Osteocyte (in vitro differentiated cells): ENCODE data around the gene GHR. TPM values are rescaled to one million over a fixed set of nuclear protein-coding genes. Genes with fewer than 3 reads are reported as not detected.

ENCODE experiments used
- DNase-seq: peaks from one replicate; pipeline ENCODE4 v3.0.0; 2021; ENCODE audit warnings: mixed read lengths; ENCODE audit not compliant: unreplicated experiment; ENCODE audit errors: extremely low spot score
- H3K27ac Mint-ChIP-seq: one replicate; pipeline ENCODE4 v1.8.0; 2021; ENCODE audit warnings: mild to moderate bottlenecking, mixed read lengths; ENCODE audit not compliant: unreplicated experiment
- H3K27me3 Mint-ChIP-seq: one replicate; pipeline ENCODE4 v1.8.0; 2021; ENCODE audit warnings: mixed read lengths; ENCODE audit not compliant: unreplicated experiment
- H3K36me3 Mint-ChIP-seq: one replicate; pipeline ENCODE4 v1.8.0; 2021; ENCODE audit warnings: mixed read lengths; ENCODE audit not compliant: unreplicated experiment
- H3K4me1 Mint-ChIP-seq: one replicate; pipeline ENCODE4 v1.8.0; 2021; ENCODE audit warnings: mixed read lengths; ENCODE audit not compliant: unreplicated experiment
- H3K4me3 Mint-ChIP-seq: one replicate; pipeline ENCODE4 v1.8.0; 2021; ENCODE audit warnings: mild to moderate bottlenecking, moderate library complexity, mixed read lengths; ENCODE audit not compliant: unreplicated experiment
- H3K9me3 Mint-ChIP-seq: one replicate; pipeline ENCODE4 v1.8.0; 2021; ENCODE audit warnings: mixed read lengths; ENCODE audit not compliant: unreplicated experiment
- CTCF ChIP-seq: fragments of 200-600 bp; sonication (generic); IDR thresholded peaks from 2 replicates; pipeline ENCODE4 v1.5.0; 2021; ENCODE audit warnings: antibody characterized with exemption, mild to moderate bottlenecking, moderate library complexity
- total RNA-seq: library from RNA; stranded (reverse); gene quantifications from 2 replicates; pipeline ENCODE4 v1.2.1, GENCODE V29; 2021

The GHR gene
- total RNA-seq, 1 donor from 2014 or later: 2.3 TPM

GRCh38 chr5:42753099-42753498, 329.9 kb downstream of the GHR start:
- TF ChIP-seq CTCF: no peak
- DNase-seq: no peak
- H3K4me1 Mint-ChIP-seq: no peaks in the 10 kb centered on the region
- peaks cover 5% of the 10 kb centered on the region for H3K27me3 Mint-ChIP-seq
- no peaks in the 10 kb centered on the region for H3K36me3 Mint-ChIP-seq
- no peak overlapping the region for H3K4me3 Mint-ChIP-seq
- H3K9me3 Mint-ChIP-seq: no peaks in the 10 kb centered on the region
- no peak overlapping the region for H3K27ac Mint-ChIP-seq

GRCh38 chr5:42756606-42757601, 333.7 kb downstream of the GHR start, which contains the start of gene CCDC152:
Gene CCDC152 (plus strand): TSS chr5:42756818. CDS start chr5:42759122, 2,304 bp downstream.
- Mint-ChIP-seq H3K27ac (no peak within 1 kb of the TSS), H3K9me3 (no peaks in the 10 kb centered on the region), H3K36me3 (no peaks in the 10 kb centered on the region), H3K4me1 (no peaks in the 10 kb centered on the region), H3K4me3 (no peak within 1 kb of the TSS), H3K27me3 (peaks cover 17% of the 10 kb centered on the region)
- no peak for TF ChIP-seq CTCF
- DNase-seq: no peak

GRCh38 chr5:42759456-42759855, 336.2 kb downstream of the GHR start:
- Mint-ChIP-seq H3K36me3 (no peaks in the 10 kb centered on the region), H3K27ac (no peak overlapping the region), H3K4me1 (no peaks in the 10 kb centered on the region), H3K27me3 (peaks cover 15% of the 10 kb centered on the region), H3K4me3 (no peak overlapping the region), H3K9me3 (no peaks in the 10 kb centered on the region)
- no peak for DNase-seq
- no peak for TF ChIP-seq CTCF

GRCh38 chr5:42760426-42760825, 337.2 kb downstream of the GHR start:
- H3K27me3 Mint-ChIP-seq: peaks cover 18% of the 10 kb centered on the region
- no peaks in the 10 kb centered on the region for H3K9me3 Mint-ChIP-seq
- H3K36me3 Mint-ChIP-seq: no peaks in the 10 kb centered on the region
- no peaks in the 10 kb centered on the region for H3K4me1 Mint-ChIP-seq
- no peak for TF ChIP-seq CTCF
- no peak overlapping the region for H3K4me3 Mint-ChIP-seq
- H3K27ac Mint-ChIP-seq: no peak overlapping the region
- DNase-seq: no peak

- Mint-ChIP-seq H3K27ac (no peak overlapping the region), H3K27me3 (peaks cover 30% of the 10 kb centered on the region), H3K4me3 (no peak overlapping the region), H3K9me3 (no peaks in the 10 kb centered on the region), H3K4me1 (no peaks in the 10 kb centered on the region), H3K36me3 (no peaks in the 10 kb centered on the region)
- TF ChIP-seq CTCF: no peak
- DNase-seq: no peak
Measured at GRCh38 chr5:42761791-42762190, 338.6 kb downstream of the GHR start.
